Smooth muscle cell (in vitro differentiated cells): ENCODE results near the gene NR2C2. TPM values are rescaled to one million over a fixed set of nuclear protein-coding genes. Genes with fewer than 3 reads are reported as not detected.

ENCODE experiments used
- DNase-seq: peaks from one replicate; lab custom pipeline; 2025; ENCODE audit not compliant: unreplicated experiment; lab: John Stamatoyannopoulos, UW
- H2AFZ ChIP-seq: fragments of 200-600 bp; sonication (generic); 2 replicates; pipeline ENCODE4 v1.6.0; 2016; ENCODE audit warnings: antibody characterized with exemption, low read depth, mild to moderate bottlenecking
- H3F3A ChIP-seq: fragments of 200-600 bp; sonication (generic); 2 replicates; pipeline ENCODE4 v1.6.0; 2017; ENCODE audit warnings: antibody characterized with exemption, low read depth
- H3K27ac ChIP-seq: fragments of 200-600 bp; sonication (generic); 2 replicates; pipeline ENCODE4 v1.5.1; 2016; ENCODE audit warnings: low read depth, mild to moderate bottlenecking
- H3K27me3 ChIP-seq: fragments of 200-600 bp; sonication (generic); 2 replicates; pipeline ENCODE4 v1.6.1; 2016; ENCODE audit warnings: low read depth, mild to moderate bottlenecking
- H3K36me3 ChIP-seq: fragments of 200-600 bp; sonication (generic); 2 replicates; pipeline ENCODE4 v1.5.1; 2016; ENCODE audit warnings: low read depth
- H3K4me1 ChIP-seq: fragments of 200-600 bp; sonication (generic); 2 replicates; pipeline ENCODE4 v1.5.1; 2016; ENCODE audit warnings: low read depth
- H3K4me2 ChIP-seq: fragments of 200-600 bp; sonication (generic); 2 replicates; pipeline ENCODE4 v1.6.0; 2016; ENCODE audit warnings: mild to moderate bottlenecking
- H3K4me3 ChIP-seq: fragments of 200-600 bp; sonication (generic); 2 replicates; pipeline ENCODE4 v1.5.1; 2016; ENCODE audit warnings: mild to moderate bottlenecking
- H3K79me2 ChIP-seq: fragments of 200-600 bp; sonication (generic); 2 replicates; pipeline ENCODE4 v1.6.0; 2016; ENCODE audit warnings: low read depth, mild to moderate bottlenecking
- H3K9ac ChIP-seq: fragments of 200-600 bp; sonication (generic); 2 replicates; pipeline ENCODE4 v1.6.0; 2016; ENCODE audit warnings: low read depth
- H3K9me3 ChIP-seq: fragments of 200-600 bp; sonication (generic); replicated peaks from 2 replicates; pipeline ENCODE4 v1.5.1; 2016; ENCODE audit warnings: low read depth
- H4K20me1 ChIP-seq: fragments of 200-600 bp; sonication (generic); 2 replicates; pipeline ENCODE4 v1.6.0; 2016; ENCODE audit warnings: low read depth
- CTCF ChIP-seq: fragments of 200-600 bp; sonication (generic); IDR thresholded peaks from 2 replicates; pipeline ENCODE4 v1.5.1; 2017; ENCODE audit warnings: borderline replicate concordance, mild to moderate bottlenecking, antibody characterized with exemption; ENCODE audit not compliant: insufficient read depth, poor library complexity, severe bottlenecking
- WGBS: methylation state at CpG from one replicate; pipeline ENCODE4 v1.1.7; 2016; ENCODE audit warnings: low lambda C conversion rate; 5-methylcytosine and 5-hydroxymethylcytosine counted together
- polyA plus RNA-seq: library from polyadenylated mRNA; unstranded; fragments of >200 nt; fragmentation: Nextera tagmentation; extraction: Ambion mirVana; gene quantifications from 2 replicates; pipeline ENCODE4 v1.2.1, GENCODE V29; 2016
- total RNA-seq: library from RNA; depleted of rRNA; stranded (reverse); fragments of >200 nt; gene quantifications from 2 replicates; pipeline ENCODE4 v1.2.3, GENCODE V29; 2014

Gene NR2C2
- total and polyA plus RNA-seq, 2 experiments from 2014 or later, result 11.6 to 28.5 TPM

- H3K36me3 ChIP-seq, result no peaks in the 10 kb centered on the region
- DNase-seq, result no peak
- no peaks in the 10 kb centered on the region for H3F3A ChIP-seq
- no peaks in the 10 kb centered on the region for H3K4me1 ChIP-seq
- no peak overlapping the region for H3K27ac ChIP-seq
- H4K20me1 ChIP-seq, result no peaks in the 10 kb centered on the region
- no peak overlapping the region for H3K4me3 ChIP-seq
- H3K4me2 ChIP-seq, result no peak overlapping the region
- WGBS, result 89% methylated on average over 2 of the region's 2 CpGs
- H3K9ac ChIP-seq, result no peak overlapping the region
- no peak overlapping the region for H2AFZ ChIP-seq
- H3K79me2 ChIP-seq, result no peaks in the 10 kb centered on the region
- TF ChIP-seq CTCF, result no peak
- H3K27me3 ChIP-seq, result no peaks in the 10 kb centered on the region
- H3K9me3 ChIP-seq, result no peaks in the 10 kb centered on the region
Observed at GRCh38 chr3:14929310-14930074, 17.9 kb upstream of the NR2C2 start.

- whole genome bisulfite sequencing, result 60% methylated on average over 7 of the region's 7 CpGs
Observed at GRCh38 chr3:14933820-14934425, 13.5 kb upstream of the NR2C2 start.

GRCh38 chr3:14935592-14936345, 11.6 kb upstream of the NR2C2 start:
- Histone ChIP-seq H3K36me3 (no peaks in the 10 kb centered on the region), H3K4me2 (no peak overlapping the region), H3K9ac (no peak overlapping the region), H3K27ac (no peak overlapping the region), H3K4me1 (no peaks in the 10 kb centered on the region), H3F3A (no peaks in the 10 kb centered on the region), H3K4me3 (no peak overlapping the region), H2AFZ (no peak overlapping the region), H4K20me1 (no peaks in the 10 kb centered on the region), H3K79me2 (no peaks in the 10 kb centered on the region), H3K9me3 (no peaks in the 10 kb centered on the region), H3K27me3 (no peaks in the 10 kb centered on the region)
- no peak for TF ChIP-seq CTCF
- no peak for DNase-seq
- 97% methylated on average over 6 of the region's 6 CpGs for WGBS

More at GRCh38 chr3:14933820-14934425, 13.5 kb upstream of the NR2C2 start:
- Histone ChIP-seq H3K9me3 (no peaks in the 10 kb centered on the region), H4K20me1 (no peaks in the 10 kb centered on the region), H3K27me3 (no peaks in the 10 kb centered on the region), H3K4me3 (no peak overlapping the region), H3K4me1 (no peaks in the 10 kb centered on the region), H3F3A (no peaks in the 10 kb centered on the region), H3K4me2 (no peak overlapping the region), H3K9ac (no peak overlapping the region), H3K36me3 (no peaks in the 10 kb centered on the region), H2AFZ (no peak overlapping the region), H3K27ac (no peak overlapping the region), H3K79me2 (no peaks in the 10 kb centered on the region)
- no peak for DNase-seq
- no peak for TF ChIP-seq CTCF
